Activated CD4-positive, alpha-beta memory T cell treated with anti-CD3 and anti-CD28 coated beads for 36 hours (primary cell): ENCODE measurements around the gene COMMD10. TPM values are rescaled to one million over a fixed set of nuclear protein-coding genes. Genes with fewer than 3 reads are reported as not detected.

ENCODE experiments used
- total RNA-seq, 2 experiments: library from RNA; stranded (reverse); gene quantifications; one replicate each; pipeline ENCODE4 v1.2.3, GENCODE V29; 2021

The COMMD10 gene
- total RNA-seq, 2 experiments from 2014 or later = 22.1 to 24.3 TPM

Other genes with a start within 250 kb of the COMMD10 start
- 10 to 100 TPM; 40.6 to 41.9 TPM for gene ATG12, start 243.5 kb upstream of the COMMD10 start, total RNA-seq
- 10 to 100 TPM; 85.7 to 87.6 TPM for gene AP3S1, start 243.1 kb upstream of the COMMD10 start, total RNA-seq
- gene LVRN, start 122.5 kb upstream of the COMMD10 start, total RNA-seq = under 1 TPM in 1 of 2 experiments, not detected in 1; 0.10 TPM
- not detected for gene ARL14EPL, start 52.6 kb upstream of the COMMD10 start, total RNA-seq